Mesenteric fat pad (tissue), 1 donor: ENCODE measurements around the gene TMEM252. TPM values are rescaled to one million over a fixed set of nuclear protein-coding genes. Genes with fewer than 3 reads are reported as not detected.

Experiments
- DNase-seq: peaks from one replicate; pipeline ENCODE4 v3.0.0-alpha.2; 2020; ENCODE audit warnings: low spot score
- total RNA-seq: library from RNA; stranded (reverse); fragmentation: NEBNext Ultra II Directional; extraction: Animal tissue kit (Norgen Biotek cat#: 25700); gene quantifications from one replicate; pipeline ENCODE4 v1.2.1, GENCODE V29; 2021
- donor health status: DM: yes; HTN: yes; CAD: no.

Gene TMEM252
- total RNA-seq, 1 donor from 2014 or later: not detected

- no peak for DNase-seq
These were observed 4.5 kb upstream of the TMEM252 start for GRCh38 chr9:68545033-68545705.

GRCh38 chr9:68541568-68541967, 885 bp upstream of the TMEM252 start:
- no peak for DNase-seq

- no peak for DNase-seq
These were observed 2.5 kb downstream of the TMEM252 start for GRCh38 chr9:68538200-68538599.

- no peak for DNase-seq
These were observed 3.1 kb downstream of the TMEM252 start for GRCh38 chr9:68537616-68537880.

- DNase-seq: no peak
These were observed 3.6 kb downstream of the TMEM252 start for GRCh38 chr9:68536876-68537615.

- no peak for DNase-seq
These were observed 7.0 kb downstream of the TMEM252 start for GRCh38 chr9:68533678-68534077.

GRCh38 chr9:68532131-68532530, 8.6 kb downstream of the TMEM252 start:
- no peak for DNase-seq

GRCh38 chr9:68530618-68531017, 10.1 kb downstream of the TMEM252 start:
- DNase-seq: no peak

GRCh38 chr9:68523367-68523936, 17.2 kb downstream of the TMEM252 start:
- no peak for DNase-seq

GRCh38 chr9:68522954-68523353, 17.7 kb downstream of the TMEM252 start:
- no peak for DNase-seq

- DNase-seq: no peak
These were observed 18.6 kb downstream of the TMEM252 start for GRCh38 chr9:68522131-68522530.

GRCh38 chr9:68515326-68516017, 25.2 kb downstream of the TMEM252 start:
- no peak for DNase-seq

- no peak for DNase-seq
These were observed 26.7 kb downstream of the TMEM252 start for GRCh38 chr9:68513981-68514380.

GRCh38 chr9:68513385-68513784, 27.3 kb downstream of the TMEM252 start:
- no peak for DNase-seq

- DNase-seq: no peak
These were observed 31.0 kb downstream of the TMEM252 start for GRCh38 chr9:68509689-68510088.

- no peak for DNase-seq
These were observed 32.1 kb downstream of the TMEM252 start for GRCh38 chr9:68508547-68508946.

GRCh38 chr9:68507806-68508145, 32.9 kb downstream of the TMEM252 start:
- DNase-seq: no peak

GRCh38 chr9:68507130-68507805, 33.4 kb downstream of the TMEM252 start:
- no peak for DNase-seq

- DNase-seq: no peak
These were observed 34.1 kb downstream of the TMEM252 start for GRCh38 chr9:68506551-68506950.

GRCh38 chr9:68505681-68506409, 34.8 kb downstream of the TMEM252 start:
- no peak for DNase-seq

GRCh38 chr9:68502279-68502678, 38.4 kb downstream of the TMEM252 start:
- DNase-seq: no peak
